Right ventricle myocardium inferior (tissue), 1 donor: ENCODE measurements around the gene CNTNAP5. TPM values are rescaled to one million over a fixed set of nuclear protein-coding genes. Genes with fewer than 3 reads are reported as not detected.

Experiments used
- ATAC-seq: fragments of 200-7000 bp; cut with Tn5 transposase; one replicate; pipeline ENCODE4 v1.9.1; 2020; ENCODE audit warnings: mild to moderate bottlenecking, moderate library complexity
- DNase-seq: peaks from one replicate; pipeline ENCODE4 v3.0.0; 2021; ENCODE audit errors: missing footprints
- intact Hi-C: fragments of 100-400 bp; cut with DNase I; formaldehyde crosslinking; loops from one replicate; pipeline ENCODE4 v1.11.0; 2022
- total RNA-seq: library from RNA; stranded (reverse); fragmentation: NEBNext Ultra II Directional; extraction: Animal tissue kit (Norgen Biotek cat#: 25700); gene quantifications from one replicate; pipeline ENCODE4 v1.2.1, GENCODE V29; 2021
- donor health status: DM: no; HTN: yes; CAD: no; lungs with severe emphysema.

The CNTNAP5 gene
- total RNA-seq, 1 donor from 2014 or later = not detected

DNA sequence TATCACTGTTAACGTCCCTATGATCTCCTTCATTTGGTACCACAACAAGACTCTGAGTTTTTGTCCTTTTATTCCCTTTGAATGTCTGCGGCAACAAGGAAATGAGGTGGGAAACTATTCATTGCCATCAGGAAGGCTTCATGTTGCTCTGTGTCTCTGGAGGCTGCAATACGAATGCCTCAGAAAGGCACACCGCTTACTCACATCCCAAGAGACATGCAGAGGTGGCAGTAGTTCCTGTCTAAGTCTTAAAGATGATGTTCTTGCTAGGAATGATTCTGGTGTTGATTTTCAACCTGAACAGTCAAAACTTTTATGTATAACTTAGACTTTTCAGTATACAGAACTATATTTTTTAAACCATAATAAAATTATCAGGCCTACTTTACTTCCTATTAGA, 24.0 kb downstream of the CNTNAP5 start:
- no peak for ATAC-seq
- DNase-seq = no peak
- intact Hi-C loops = no loop called here

DNA sequence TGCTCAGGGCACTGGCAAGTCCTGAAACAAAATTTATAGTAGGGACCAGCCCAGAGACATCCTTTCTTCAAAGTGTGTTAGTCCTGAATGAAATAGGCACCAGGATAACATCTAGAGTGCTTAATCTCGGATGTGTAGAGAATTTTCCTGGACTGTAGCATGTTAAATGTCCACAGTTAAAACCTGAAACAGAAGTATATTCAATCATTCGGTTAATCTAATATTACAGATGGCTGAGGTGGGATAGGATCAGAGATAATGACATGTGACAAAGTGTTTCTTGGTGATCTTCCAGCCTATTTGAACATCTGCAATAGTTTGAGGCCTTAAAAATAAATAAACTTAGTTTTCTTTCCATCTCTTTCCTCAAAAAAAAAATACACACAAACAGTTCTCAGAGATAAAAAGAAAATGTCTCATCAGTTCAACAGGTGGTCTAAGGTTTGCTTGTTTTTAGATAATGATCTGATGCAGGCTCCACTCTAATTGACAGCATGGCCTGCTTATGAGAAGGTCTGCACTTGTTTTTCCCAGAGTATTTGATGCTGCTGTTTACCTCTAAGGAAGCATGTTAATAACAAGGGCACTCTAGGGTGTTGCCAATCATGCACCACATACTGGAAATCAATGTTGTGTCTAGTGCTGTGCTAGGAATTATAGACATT, 25.9 kb downstream of the CNTNAP5 start:
- DNase-seq (no peak), ATAC-seq (no peak)
- intact Hi-C loops = no loop called here

DNA sequence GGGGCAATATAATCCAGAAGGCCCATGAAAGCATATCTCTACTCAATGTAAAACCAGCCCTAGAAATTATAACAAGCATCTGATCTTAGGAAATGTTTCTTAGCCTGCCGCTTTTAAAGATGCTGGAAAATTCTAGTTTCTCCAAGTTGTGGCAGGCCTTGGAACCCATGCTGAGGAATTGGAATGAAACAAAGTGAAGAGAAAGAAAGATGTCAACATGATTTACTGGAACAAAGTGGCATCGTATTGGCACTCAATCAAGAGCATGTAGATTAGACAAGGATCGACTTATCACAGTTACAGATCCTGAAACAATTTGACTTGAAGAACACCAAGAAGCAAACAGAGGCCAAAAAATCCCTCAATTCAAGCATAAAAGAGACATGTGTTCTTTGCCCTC, 28.7 kb downstream of the CNTNAP5 start:
- DNase-seq = no peak
- no peak for ATAC-seq
- intact Hi-C loops = no loop called here

DNA sequence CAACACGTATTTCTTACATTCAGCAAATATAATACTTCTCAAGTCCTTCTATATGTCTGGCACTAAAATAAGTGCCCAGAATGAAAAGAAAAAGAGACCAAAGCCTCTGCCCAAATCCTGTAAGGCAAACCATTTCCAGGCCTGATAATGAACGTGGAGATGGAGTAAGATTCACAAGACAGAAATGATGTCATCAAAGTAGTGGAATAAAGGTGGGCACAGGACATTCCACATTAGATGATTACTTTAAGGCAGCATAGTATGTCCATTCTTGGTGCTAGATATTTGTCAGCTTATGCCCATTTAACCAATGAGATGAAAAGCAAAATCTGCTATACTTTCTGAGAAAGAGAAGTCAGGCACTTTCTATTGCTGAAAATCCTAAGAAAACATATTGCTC, 38.5 kb downstream of the CNTNAP5 start:
- intact Hi-C loops = no loop called here
- no peak for ATAC-seq
- DNase-seq = no peak

DNA sequence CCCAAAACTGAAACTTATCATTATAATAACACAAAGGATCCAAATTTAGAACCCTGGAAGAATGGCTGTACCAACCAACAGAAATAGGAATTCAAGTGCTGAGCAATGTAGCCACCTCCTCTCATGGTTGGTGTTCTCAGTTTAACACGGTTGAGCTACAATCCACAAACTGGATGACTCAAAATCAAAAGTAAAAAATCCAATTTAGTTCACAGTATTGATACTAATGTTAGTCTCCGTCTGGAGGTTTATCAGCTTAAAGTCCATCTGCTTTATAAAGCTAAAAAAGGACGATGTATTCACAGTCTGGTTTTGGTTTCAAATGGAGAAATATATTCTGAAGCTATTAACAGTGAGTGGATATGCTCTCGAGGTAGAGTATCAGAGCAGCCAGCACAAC, 40.5 kb downstream of the CNTNAP5 start:
- DNase-seq (no peak), ATAC-seq (no peak)
- intact Hi-C loops = no loop called here

DNA sequence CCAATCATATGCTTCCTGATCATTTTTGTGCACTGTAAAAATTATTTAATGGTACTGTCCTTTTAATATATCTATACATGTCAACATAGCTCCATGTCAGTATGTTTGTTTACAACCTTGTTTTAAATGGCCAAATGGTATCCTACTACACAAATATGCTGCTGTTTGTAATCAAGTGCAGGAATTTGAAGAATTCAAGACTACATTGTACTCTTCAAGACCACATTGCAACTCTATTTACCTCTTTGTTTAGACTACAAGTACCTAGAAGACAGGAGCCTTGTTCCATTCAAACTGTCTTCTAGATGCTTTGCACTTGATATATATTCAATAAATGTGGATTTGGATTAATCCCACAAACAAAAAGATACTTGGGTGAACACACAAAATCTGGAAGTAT, 41.7 kb downstream of the CNTNAP5 start:
- intact Hi-C loops = no loop called here
- no peak for DNase-seq
- no peak for ATAC-seq

DNA sequence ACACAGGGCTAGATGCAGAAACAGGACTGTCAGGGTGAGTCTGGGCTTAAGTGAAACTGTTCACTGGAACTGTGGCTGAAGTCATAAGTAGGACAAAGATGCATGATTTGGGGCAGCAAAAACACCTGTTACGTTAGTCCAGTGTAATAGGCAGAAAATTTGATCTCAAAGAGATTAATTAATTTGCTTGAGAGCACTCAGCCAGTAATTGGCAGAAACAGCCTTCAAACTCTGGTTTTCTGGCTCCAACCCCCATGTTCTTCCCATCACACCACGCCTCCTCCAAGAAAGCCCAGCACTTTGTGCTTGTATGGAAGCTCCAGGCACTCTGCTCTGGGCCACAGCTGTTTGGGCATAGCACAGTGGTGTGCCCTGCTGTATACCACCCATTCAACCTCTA, 54.0 kb downstream of the CNTNAP5 start:
- intact Hi-C loops = no loop called here
- DNase-seq (no peak), ATAC-seq (no peak)

DNA sequence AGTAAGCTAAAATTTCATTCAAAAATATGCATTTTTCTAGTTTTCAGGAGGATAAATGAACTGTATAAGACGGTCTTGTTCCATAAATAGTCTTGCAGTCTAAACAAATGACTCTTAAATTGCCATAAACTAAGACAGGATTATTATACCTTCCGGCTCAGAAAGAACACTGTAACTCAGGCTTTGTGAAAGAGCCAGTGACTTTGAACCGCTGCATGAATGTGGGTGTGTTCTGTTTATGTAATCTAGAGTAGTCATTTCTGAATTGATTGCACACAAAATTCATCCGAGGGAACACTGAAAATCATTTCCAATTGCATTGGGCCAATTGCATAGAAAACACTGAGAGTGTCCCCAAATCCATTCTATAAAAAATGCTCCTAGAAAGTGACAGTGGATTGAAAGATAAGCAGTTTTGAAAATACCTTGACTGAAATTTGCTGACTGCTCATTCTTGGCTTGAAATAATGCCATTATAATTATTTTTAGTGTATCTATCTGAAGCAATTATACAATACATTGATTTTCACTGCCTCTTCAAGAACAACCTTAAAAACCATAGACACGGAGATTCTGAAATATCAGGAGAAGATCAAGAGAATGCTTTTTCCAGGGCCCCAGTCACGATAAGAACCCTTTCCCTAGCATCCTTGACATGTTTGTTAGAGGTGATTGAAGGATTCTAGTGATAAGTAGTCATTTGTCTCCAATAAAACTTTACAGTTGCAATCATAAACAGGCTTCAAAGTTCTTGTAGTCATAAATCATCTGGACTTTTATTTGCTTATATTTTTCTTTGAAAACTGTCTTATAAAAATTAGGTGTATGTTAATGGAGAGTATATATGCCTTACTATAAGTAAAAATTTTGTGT, 55.4 kb downstream of the CNTNAP5 start:
- ATAC-seq (no peak), DNase-seq (no peak)
- intact Hi-C loops = no loop called here

DNA sequence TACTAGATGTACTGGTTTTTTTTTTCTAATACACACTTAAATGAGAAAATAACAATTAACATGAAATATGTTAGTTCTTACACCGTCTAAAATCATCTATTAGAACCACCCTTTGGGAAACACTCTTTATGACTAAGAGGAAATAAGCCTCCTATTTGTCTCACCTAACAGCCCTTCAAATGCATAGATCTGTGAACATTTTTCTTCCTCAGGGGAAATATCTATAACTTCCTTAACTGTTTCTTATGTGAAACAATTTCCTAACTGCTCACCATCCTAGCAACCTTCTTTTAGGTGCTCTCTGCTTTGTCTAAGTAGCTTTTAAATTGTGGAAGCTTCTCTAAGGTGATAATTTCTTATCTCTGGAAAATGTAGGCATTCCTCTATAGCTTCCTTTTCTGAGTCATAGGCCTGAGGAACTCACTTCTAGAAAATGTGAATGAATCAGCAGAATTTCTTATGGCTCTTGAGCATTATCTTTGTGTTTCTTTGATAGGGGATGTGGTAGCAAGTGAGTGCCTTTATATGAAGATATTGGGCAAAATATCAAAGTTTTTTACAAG, 56.1 kb downstream of the CNTNAP5 start:
- DNase-seq (no peak), ATAC-seq (no peak)
- intact Hi-C loops = no loop called here

DNA sequence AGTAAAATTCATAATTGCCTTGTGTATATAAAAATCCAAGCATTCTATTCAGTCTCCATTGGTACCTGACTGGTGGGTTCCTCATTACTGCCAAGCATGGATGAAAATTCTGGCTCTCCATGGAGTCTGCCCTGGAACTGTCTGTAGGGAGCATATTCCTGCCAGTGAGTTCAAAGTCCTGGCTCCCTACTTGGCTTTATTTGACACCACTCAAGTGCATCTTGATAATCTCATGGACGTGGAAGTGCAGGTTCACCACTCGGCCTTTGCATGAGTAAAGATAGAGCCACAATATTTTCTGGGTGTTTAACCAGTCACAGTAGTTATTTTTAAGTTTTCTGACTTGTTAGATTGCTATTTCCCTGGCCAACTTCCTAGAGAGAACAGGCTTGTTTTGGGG, 63.5 kb downstream of the CNTNAP5 start:
- intact Hi-C loops = no loop called here
- no peak for DNase-seq
- no peak for ATAC-seq

DNA sequence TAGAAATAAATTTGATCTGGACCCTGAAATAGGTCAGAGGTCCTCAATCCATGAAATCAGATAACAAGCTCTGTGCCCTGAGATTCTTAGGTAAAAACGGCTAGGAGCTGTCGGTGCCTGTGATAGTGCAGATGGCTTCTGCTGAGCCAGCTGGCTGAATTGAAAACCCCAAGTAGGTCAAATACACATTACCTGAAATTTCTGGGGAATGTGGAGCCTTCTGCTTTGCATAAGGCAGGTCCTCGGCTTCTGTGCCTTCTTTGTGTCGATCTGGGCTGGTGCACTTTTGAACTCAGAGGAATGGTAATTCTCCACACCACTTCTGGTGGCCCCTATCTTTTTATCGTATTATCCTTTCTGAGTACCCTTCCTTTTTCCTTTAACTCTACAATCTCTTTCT, 66.6 kb downstream of the CNTNAP5 start:
- ATAC-seq (no peak), DNase-seq (no peak)
- intact Hi-C loops = no loop called here

DNA sequence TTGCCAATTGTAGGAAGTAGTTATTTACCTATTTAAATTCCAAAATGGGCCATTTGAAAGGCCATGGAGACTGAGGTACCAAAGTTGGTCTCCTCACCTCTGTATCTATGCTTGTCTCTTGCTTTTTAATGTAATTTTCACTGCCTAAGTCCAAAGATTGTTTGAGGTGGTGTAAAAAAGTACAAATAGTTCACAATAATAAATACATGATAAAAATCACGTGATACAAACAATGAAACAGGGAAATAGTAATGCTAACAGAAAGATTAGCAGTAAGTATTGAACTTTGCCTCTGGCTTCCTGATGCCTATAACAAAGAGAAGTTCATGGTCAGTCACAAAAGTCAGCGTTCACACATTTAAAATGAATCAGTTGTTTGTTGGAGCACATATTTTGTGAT, 67.6 kb downstream of the CNTNAP5 start:
- intact Hi-C loops = no loop called here
- ATAC-seq (no peak), DNase-seq (no peak)

DNA sequence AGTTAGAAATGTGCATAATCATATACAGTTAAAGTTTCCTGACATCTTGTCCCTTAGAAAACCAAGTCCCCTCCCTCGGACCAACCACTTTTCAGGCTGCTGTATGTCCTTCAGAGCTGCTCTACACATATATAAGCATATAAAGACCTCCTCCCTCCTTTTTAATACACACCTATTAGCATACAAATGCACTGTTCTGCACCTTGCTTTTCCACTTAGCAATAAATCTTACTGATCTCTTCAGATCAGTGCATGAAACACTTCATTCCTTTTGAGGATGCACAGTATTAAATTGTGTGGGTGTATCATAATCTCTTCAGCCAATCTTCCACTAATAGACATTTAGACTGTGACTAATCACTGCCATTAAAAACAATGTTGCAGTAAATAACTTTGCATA, 79.8 kb downstream of the CNTNAP5 start:
- DNase-seq (no peak), ATAC-seq (no peak)
- intact Hi-C loops = no loop called here

DNA sequence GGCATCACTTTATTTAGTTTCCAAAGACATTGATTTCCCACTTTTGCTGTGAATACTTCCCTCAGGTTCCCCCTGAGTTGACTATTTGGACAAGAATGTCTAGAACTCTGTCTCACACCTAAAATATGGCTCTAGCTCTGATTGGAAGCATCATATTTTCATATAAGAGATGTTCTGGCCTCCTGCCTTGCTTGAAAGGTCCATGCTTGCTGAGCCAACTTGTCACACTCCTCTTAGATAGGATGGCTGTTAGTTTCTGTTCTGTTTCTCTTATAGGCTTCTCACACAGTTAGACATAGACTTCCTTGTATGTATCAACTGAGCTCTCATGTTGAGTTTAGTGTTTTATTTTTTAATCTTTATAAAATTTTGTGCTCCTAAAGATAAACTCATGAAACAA, 87.1 kb downstream of the CNTNAP5 start:
- DNase-seq = no peak
- intact Hi-C loops = no loop called here
- no peak for ATAC-seq

DNA sequence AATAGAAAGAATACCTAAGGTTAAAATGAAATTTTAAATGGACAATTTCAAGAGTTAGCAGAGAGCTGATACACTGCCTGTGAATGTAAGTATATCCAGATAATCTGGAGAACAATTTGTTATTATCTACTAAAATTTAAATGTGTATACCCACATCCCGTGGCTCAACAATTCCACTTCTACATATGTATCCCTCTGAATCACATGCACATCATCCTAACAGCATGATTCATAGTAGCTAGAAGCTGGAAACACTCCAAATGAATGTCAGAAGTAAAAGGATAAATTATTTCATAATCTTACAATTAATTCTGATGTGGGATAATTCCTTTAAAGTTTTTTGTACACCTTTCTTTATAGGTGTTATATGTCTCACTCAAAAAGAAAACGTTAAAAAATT, 87.9 kb downstream of the CNTNAP5 start:
- DNase-seq (no peak), ATAC-seq (no peak)
- intact Hi-C loops = no loop called here

DNA sequence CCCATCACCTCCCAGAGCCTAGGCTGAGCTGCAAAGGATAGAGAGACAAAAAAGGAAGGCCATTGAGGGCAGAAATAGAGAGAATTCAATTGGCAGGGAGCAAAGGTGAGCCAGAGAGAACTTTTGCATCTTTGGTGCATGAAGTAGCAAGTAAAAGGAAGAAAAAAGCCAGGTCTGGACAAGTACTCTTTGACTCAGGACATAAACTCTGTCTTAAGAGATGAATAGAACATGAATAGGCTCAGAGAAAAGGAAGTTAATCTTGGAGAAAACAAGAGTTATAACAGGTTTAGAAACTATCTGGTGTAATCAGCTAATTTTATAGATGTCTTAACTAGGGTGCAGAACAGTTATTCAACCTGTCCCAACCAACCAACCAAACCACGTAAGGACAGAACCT, 95.2 kb downstream of the CNTNAP5 start:
- ATAC-seq = no peak
- intact Hi-C loops = no loop called here
- DNase-seq = no peak

DNA sequence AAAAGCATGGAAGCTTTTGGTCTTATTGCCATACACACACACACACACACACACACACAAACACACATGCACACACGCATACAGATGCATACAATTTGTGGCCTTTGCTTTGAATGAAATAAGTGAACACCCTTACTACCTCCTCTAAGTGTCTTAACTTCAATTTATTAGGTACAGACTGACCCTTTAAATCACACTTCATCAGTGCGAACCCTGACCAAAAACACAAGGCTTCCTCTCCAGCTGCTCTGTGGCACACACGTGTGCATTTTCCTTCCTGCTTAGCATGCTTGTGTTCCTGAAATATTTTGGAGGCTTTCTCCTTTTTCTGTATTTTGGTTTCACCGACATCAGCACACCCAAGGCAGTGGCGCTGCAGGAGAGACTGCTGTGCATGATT, 96.0 kb downstream of the CNTNAP5 start:
- intact Hi-C loops = no loop called here
- DNase-seq (no peak), ATAC-seq (no peak)

DNA sequence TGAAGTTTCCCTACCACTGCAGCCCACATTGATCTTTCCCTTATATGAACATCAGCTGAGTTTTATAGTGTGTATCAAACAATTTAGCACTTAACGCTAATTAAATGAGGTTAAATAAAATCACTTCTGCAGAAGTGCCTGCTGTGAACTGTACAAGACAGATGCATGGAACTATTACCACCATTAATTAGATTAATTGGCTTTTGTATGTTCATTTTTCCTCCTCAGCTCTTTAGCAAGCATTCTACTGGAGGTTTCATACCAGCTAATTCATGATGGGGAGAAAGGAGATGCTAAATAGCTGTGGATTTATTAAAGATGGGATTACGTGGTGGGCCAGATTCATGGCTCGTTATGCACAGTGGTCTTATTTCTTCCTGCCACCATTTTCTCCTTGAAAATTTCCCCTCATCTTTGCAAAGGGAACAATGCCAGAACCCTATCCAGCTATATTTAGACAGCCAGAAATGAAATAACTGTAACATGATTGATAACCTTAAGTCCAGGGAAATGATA, 96.7 kb downstream of the CNTNAP5 start:
- no peak for DNase-seq
- intact Hi-C loops = no loop called here
- no peak for ATAC-seq

DNA sequence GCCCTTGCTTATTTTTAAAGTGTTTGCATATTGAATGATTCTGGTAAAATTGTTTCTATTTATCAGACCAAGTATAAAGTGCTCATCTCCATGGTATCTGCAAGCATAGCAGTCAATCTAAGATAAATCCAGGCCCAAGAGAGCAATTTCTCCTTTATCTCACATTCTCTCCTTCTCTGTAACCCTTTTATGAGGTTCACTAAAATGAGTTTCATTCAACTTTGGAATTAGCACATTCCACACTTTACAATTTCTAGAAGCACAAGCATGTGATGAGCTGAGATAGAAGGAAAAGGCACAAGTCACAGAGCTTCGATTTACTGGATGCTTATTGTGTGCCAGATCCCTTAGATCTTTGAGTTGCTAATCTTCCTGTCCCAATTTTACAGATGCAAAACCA, 97.3 kb downstream of the CNTNAP5 start:
- intact Hi-C loops = no loop called here
- DNase-seq = no peak
- ATAC-seq = no peak

DNA sequence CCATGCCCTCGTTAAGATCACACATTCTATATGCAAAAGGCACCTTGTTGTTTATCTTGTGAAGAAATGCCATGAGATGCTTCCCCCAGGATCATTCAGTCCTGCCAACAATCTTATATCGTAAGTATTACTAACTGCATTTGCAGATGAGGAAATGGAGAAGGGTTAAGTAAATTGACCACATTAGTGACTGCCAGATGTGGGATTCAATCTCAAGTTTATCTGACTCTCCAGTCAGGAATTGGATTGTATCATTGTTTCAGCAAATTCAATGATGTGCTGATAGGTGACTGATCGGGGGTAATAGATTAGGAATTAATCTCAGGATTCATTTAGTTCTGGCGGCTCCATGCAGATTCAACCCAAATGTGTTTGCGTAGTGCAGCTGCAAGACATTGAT, 106.2 kb downstream of the CNTNAP5 start:
- intact Hi-C loops = no loop called here
- DNase-seq (no peak), ATAC-seq (no peak)
